HepG2 (cell line): ENCODE measurements around the gene SH3PXD2A. TPM values are rescaled to one million over a fixed set of nuclear protein-coding genes. Genes with fewer than 3 reads are reported as not detected.

Experiments used
- ATF1 ChIP-seq: IDR thresholded peaks from 2 replicates; pipeline ENCODE4 v1.6.1; 2016; ENCODE audit warnings: mild to moderate bottlenecking, control low read depth
- ATF7-NPFF ChIP-seq: sonication (generic); formaldehyde crosslinking; IDR thresholded peaks from 2 replicates; pipeline ENCODE4 v1.8.1; 2023; ENCODE audit warnings: mild to moderate bottlenecking, low read depth, missing genetic modification reagents, moderate library complexity
- BHLHE40 ChIP-seq: IDR thresholded peaks from 2 replicates; pipeline ENCODE4 v1.6.1; 2011; ENCODE audit warnings: low read length, improper control_type of control experiment
- FOXK1 ChIP-seq: sonication (generic); formaldehyde crosslinking; IDR thresholded peaks from 2 replicates; pipeline ENCODE4 v1.4.0; 2020; ENCODE audit warnings: low read depth, missing genetic modification reagents, borderline replicate concordance
- HDAC1 ChIP-seq: sonication (generic); formaldehyde crosslinking; IDR thresholded peaks from 2 replicates; pipeline ENCODE4 v1.5.1; 2020; ENCODE audit warnings: mild to moderate bottlenecking, missing genetic modification reagents
- HES4 ChIP-seq: sonication (generic); formaldehyde crosslinking; IDR thresholded peaks from 2 replicates; pipeline ENCODE4 v1.9.0; 2021; ENCODE audit warnings: mild to moderate bottlenecking, missing genetic modification reagents, borderline replicate concordance
- IRF9 ChIP-seq: sonication (generic); formaldehyde crosslinking; IDR thresholded peaks from 2 replicates; pipeline ENCODE4 v1.8.0; 2022; ENCODE audit warnings: missing genetic modification reagents, mild to moderate bottlenecking, borderline replicate concordance
- MEIS2 ChIP-seq: sonication (generic); formaldehyde crosslinking; IDR thresholded peaks from 2 replicates; pipeline ENCODE4 v1.9.0; 2021; ENCODE audit warnings: mild to moderate bottlenecking, missing genetic modification reagents
- NR2C2 ChIP-seq: sonication (generic); formaldehyde crosslinking; IDR thresholded peaks from 2 replicates; pipeline ENCODE4 v1.4.0; 2020; ENCODE audit warnings: missing genetic modification reagents, mild to moderate bottlenecking, moderate library complexity, borderline replicate concordance
- SIN3A ChIP-seq: IDR thresholded peaks from 2 replicates; pipeline ENCODE4 v1.6.1; 2011; ENCODE audit warnings: low read depth, mild to moderate bottlenecking, control low read depth, low read length, borderline replicate concordance
- TBX2 ChIP-seq: sonication (generic); formaldehyde crosslinking; IDR thresholded peaks from 2 replicates; pipeline ENCODE4 v1.5.0; 2020; ENCODE audit warnings: missing genetic modification reagents, mild to moderate bottlenecking, borderline replicate concordance
- TBX3 ChIP-seq: fragments of 450-650 bp; IDR thresholded peaks from 2 replicates; pipeline ENCODE4 v1.6.1; 2017; ENCODE audit warnings: antibody characterized with exemption, mild to moderate bottlenecking, inconsistent platforms, borderline replicate concordance
- TCF12 ChIP-seq, 2 experiments: fragments of 450-650 bp in 1 of 2; sonication (generic) in 1 of 2; formaldehyde crosslinking in 1 of 2; IDR thresholded peaks; 2 replicates each; pipeline versions ENCODE4 v1.6.1 to v1.8.0; 2017 to 2022; ENCODE audit warnings: antibody characterized with exemption in 1 of 2, mild to moderate bottlenecking in 1 of 2, missing genetic modification reagents in 1 of 2, moderate library complexity in 1 of 2
- TGIF2 ChIP-seq: IDR thresholded peaks from 2 replicates; pipeline ENCODE4 v1.6.1; 2016; ENCODE audit warnings: control low read depth, missing compliant biosample characterization
- ZBTB21 ChIP-seq: sonication (generic); formaldehyde crosslinking; IDR thresholded peaks from 2 replicates; pipeline ENCODE4 v1.4.0; 2020; ENCODE audit warnings: missing genetic modification reagents
- ZFAT ChIP-seq: sonication (generic); formaldehyde crosslinking; conservative IDR thresholded peaks from 2 replicates; pipeline ENCODE4 v1.8.1; 2023; ENCODE audit warnings: missing genetic modification reagents, inconsistent platforms
- ZFP36L2 ChIP-seq: sonication (generic); formaldehyde crosslinking; IDR thresholded peaks from 2 replicates; pipeline ENCODE4 v1.4.0; 2020; ENCODE audit warnings: missing genetic modification reagents
- ZMAT5 ChIP-seq: sonication (generic); formaldehyde crosslinking; IDR thresholded peaks from 2 replicates; pipeline ENCODE4 v1.5.0; 2020; ENCODE audit warnings: mild to moderate bottlenecking, low read depth, missing genetic modification reagents, borderline replicate concordance
- ZNF142 ChIP-seq: sonication (generic); formaldehyde crosslinking; IDR thresholded peaks from 2 replicates; pipeline ENCODE4 v1.4.0; 2020; ENCODE audit warnings: missing genetic modification reagents
- ZNF263 ChIP-seq: sonication (generic); formaldehyde crosslinking; IDR thresholded peaks from 2 replicates; pipeline ENCODE4 v1.4.0; 2020; ENCODE audit warnings: missing genetic modification reagents
- ZNF333 ChIP-seq: sonication (generic); formaldehyde crosslinking; IDR thresholded peaks from 2 replicates; pipeline ENCODE4 v1.4.0; 2020; ENCODE audit warnings: mild to moderate bottlenecking, missing genetic modification reagents, borderline replicate concordance
- ZNF335 ChIP-seq: sonication (generic); formaldehyde crosslinking; IDR thresholded peaks from 2 replicates; pipeline ENCODE4 v1.4.0; 2020; ENCODE audit warnings: missing genetic modification reagents
- ZNF547 ChIP-seq: sonication (generic); formaldehyde crosslinking; IDR thresholded peaks from 2 replicates; pipeline ENCODE4 v1.5.1; 2020; ENCODE audit warnings: mild to moderate bottlenecking, missing genetic modification reagents
- ZNF761 ChIP-seq: sonication (generic); formaldehyde crosslinking; conservative IDR thresholded peaks from 2 replicates; pipeline ENCODE4 v1.4.0; 2020; ENCODE audit warnings: mild to moderate bottlenecking, missing genetic modification reagents
- ZNF780A ChIP-seq: sonication (generic); formaldehyde crosslinking; IDR thresholded peaks from 2 replicates; pipeline ENCODE4 v1.8.0; 2022; ENCODE audit warnings: mild to moderate bottlenecking, missing genetic modification reagents, moderate library complexity
- polyA plus RNA-seq, 8 experiments: library from polyadenylated mRNA; depleted of rRNA in 3 of 8; stranded (reverse) in 7 of 8; unstranded in 1 of 8; fragments of >200 nt; fragmentation: Illumina TruSeq in 4 of 8; extraction: Trizol in 4 of 8; gene quantifications; 2 replicates each; pipeline versions ENCODE4 v1.2.1 to v1.2.3, GENCODE V29; 2011 to 2016; ENCODE audit warnings: low read depth in 4 of 8, missing spikeins in 1 of 8, mixed read lengths in 1 of 8; ENCODE audit not compliant: insufficient read depth in 1 of 8
- total RNA-seq, 5 experiments: library from RNA; depleted of rRNA; stranded (reverse); fragments of >200 nt; fragmentation: Illumina TruSeq; extraction: Trizol; gene quantifications; 2 replicates each; pipeline ENCODE4 v1.2.3, GENCODE V29; 2016; ENCODE audit warnings: low read depth in 1 of 5

Gene SH3PXD2A
- total and polyA plus RNA-seq, 2 of the 13 experiments (the other 11 are each of a cell fraction or from before 2014, with no cell fraction given): 11.1 to 11.3 TPM

- no peak for TF ChIP-seq ZMAT5 (CRISPR knock-in tag)
- TF ChIP-seq ZFAT (CRISPR knock-in tag): no peak
- no peak for TF ChIP-seq ZNF335 (CRISPR knock-in tag)
- no peak for TF ChIP-seq ATF7-NPFF (CRISPR knock-in tag)
- peak; percentile 76; the same call in 1 of the 2 replicates for TF ChIP-seq NR2C2 (CRISPR knock-in tag)
- no peak for TF ChIP-seq ZBTB21 (CRISPR knock-in tag)
- TF ChIP-seq TBX3: no peak
- TF ChIP-seq ZNF761 (CRISPR knock-in tag): 0 out of 2 replicates have a peak, but pooled peaks have one; percentile 34
- 0 out of 2 replicates have a peak, but pooled peaks have one; percentile 4 for TF ChIP-seq ZNF263 (CRISPR knock-in tag)
- no peak for TF ChIP-seq ZNF547 (CRISPR knock-in tag)
- no peak for TF ChIP-seq BHLHE40
- TF ChIP-seq SIN3A: peak; percentile 11; the same call in 1 of the 2 replicates
- peak; percentile 82 for TF ChIP-seq TBX2
- TF ChIP-seq ZFP36L2 (CRISPR knock-in tag): no peak
- TF ChIP-seq TGIF2 (CRISPR knock-in tag): no peak
- peak; percentile 58; the same call in 1 of the 2 replicates for TF ChIP-seq FOXK1 (CRISPR knock-in tag)
- no peak for TF ChIP-seq TCF12 (IDR thresholded peaks at IDR 0.05)
- no peak for TF ChIP-seq TCF12 (CRISPR knock-in tag; IDR thresholded peaks at IDR 0.05)
- TF ChIP-seq IRF9 (CRISPR knock-in tag): no peak
- 0 out of 2 replicates have a peak, but pooled peaks have one; percentile 2 for TF ChIP-seq ZNF780A
- TF ChIP-seq ATF1: no peak; the same call in 1 of the 2 replicates
- 0 out of 2 replicates have a peak, but pooled peaks have one; percentile 40 for TF ChIP-seq ZNF333 (CRISPR knock-in tag)
- TF ChIP-seq MEIS2 (CRISPR knock-in tag): peak; percentile 53; the same call in 1 of the 2 replicates
- TF ChIP-seq HDAC1 (CRISPR knock-in tag): peak; percentile 89
- TF ChIP-seq HES4: no peak
- TF ChIP-seq ZNF142 (CRISPR knock-in tag): no peak
Measured at GRCh38 chr10:103854265-103854685, 1.1 kb downstream of the SH3PXD2A start (continued).
